Umbilical cord (tissue), 2 donors: ENCODE measurements around the gene DAAM2. TPM values are rescaled to one million over a fixed set of nuclear protein-coding genes. Genes with fewer than 3 reads are reported as not detected.

Experiments used
- DNase-seq: peaks from one replicate; pipeline ENCODE4 v3.0.0-alpha.2; 2015; ENCODE audit warnings: low spot score
- total RNA-seq: library from RNA; depleted of rRNA; stranded (reverse); fragments of >200 nt; gene quantifications from one replicate; pipeline ENCODE4 v1.2.3, GENCODE V29; 2014; ENCODE audit warnings: low replicate concordance; ENCODE audit not compliant: insufficient read depth

The DAAM2 gene
- total RNA-seq, 1 donor from 2014 or later = 51.3 TPM

GRCh38 chr6:39787322-39787721 is 4.9 kb upstream of the DAAM2 start:
- DNase-seq = no peak

DNA sequence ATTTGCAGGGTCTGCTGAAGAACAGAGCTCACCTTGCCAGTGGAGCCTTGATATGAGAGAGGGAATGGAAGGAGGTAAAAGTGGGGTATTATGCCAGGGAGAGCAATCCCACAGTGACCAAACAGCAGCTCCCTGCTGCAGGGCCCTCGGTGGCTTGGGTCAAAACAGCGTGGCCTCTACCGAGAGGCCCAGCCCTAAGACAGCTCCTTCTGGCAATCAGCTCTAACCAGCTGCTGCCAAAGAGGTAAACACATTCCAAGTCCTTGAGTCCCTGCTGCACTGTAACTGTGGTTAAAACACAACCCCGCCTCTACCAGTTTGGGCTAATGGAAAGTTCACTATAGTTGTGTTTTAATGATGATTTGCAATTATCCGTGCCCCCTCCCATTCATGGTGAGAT is 1.4 kb upstream of the DAAM2 start:
- no peak for DNase-seq

GRCh38 chr6:39791311-39791710 is 865 bp upstream of the DAAM2 start:
- no peak for DNase-seq

- DNase-seq = no peak
These were observed 619 bp downstream of the DAAM2 start for GRCh38 chr6:39792540-39793450.

DNA sequence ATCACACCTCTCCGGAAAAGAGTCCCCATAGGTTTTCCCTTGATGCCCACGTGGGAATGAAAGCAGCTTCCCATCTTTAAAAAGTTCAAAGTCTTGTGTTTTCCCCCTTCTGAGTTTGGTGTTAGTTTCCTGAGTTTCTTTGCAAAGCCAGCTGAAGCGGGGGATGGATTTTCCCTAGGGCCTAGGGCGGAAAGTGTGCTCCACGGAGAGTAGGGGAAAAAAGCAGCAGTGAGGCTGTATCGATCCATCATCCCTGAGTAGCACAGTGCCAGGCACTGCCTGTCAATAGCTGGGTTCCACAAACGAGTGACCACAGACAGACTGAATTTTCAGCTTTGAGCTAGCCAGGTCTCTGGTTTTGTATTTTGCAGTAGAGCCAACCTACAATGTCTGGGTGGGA is 1.3 kb downstream of the DAAM2 start:
- no peak for DNase-seq

DNA sequence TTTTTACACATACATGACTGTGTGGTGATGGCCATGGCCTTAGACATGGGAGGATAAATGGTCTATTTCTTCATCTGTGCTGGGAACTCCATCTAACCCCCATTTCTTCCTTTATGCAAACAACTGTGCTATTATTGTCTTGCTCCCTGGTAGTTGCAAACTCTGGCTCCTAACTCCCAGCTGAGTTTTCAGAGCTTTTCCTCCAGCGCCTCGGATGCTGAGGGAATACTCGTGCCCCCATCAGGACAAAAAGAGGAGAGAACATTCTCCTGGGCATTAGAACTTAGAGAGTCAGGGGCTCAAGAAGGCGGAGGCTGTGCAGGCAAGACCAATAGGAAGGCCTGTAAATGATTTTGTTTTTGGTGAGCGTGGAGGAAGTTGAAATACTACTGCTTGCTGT is 2.1 kb downstream of the DAAM2 start:
- no peak for DNase-seq

GRCh38 chr6:39797751-39798150 is 5.6 kb downstream of the DAAM2 start:
- DNase-seq = no peak

GRCh38 chr6:39800034-39801032 is 8.2 kb downstream of the DAAM2 start:
- DNase-seq = no peak

GRCh38 chr6:39801456-39802251 is 9.5 kb downstream of the DAAM2 start:
- no peak for DNase-seq

DNA sequence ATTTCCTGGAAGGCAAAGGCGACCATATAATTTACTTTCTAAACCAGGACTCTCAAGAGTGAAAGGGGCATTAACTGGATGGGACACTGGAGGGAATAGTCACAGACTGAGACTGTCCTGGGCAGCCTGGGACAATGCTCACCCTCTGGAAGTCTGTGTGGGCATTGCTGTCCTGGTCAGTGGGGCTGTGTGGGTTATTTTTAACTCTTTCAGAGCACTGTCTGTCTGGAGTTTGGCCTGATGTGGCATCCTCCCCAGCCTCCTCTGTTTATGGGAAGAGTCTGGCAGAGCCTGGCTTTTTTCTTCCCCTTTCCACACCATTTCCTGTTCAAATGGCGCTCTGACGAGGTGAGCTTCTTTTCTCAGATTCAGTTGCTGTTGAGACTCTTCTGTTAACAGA is 11.7 kb downstream of the DAAM2 start:
- no peak for DNase-seq

GRCh38 chr6:39804466-39805065 is 12.4 kb downstream of the DAAM2 start:
- DNase-seq = no peak

DNA sequence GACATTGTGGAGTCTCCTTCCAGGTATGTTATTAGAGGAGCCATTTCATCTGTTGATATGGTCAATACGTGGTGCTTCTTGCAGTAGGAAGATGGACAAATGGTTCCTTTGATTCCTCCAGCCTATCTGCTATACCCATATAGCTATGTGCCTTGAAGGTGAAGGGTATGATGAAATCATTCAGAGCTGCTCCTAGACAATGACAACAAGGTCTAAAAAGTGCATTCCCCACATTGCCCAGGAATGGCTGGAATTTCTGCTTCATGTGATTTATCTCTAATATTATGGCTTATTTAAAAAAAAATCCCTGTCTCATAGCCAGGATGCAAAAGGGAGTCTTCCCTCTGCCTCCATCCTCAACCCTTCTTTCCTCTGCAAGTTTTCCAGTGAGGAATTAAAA is 14.1 kb downstream of the DAAM2 start:
- DNase-seq = no peak

DNA sequence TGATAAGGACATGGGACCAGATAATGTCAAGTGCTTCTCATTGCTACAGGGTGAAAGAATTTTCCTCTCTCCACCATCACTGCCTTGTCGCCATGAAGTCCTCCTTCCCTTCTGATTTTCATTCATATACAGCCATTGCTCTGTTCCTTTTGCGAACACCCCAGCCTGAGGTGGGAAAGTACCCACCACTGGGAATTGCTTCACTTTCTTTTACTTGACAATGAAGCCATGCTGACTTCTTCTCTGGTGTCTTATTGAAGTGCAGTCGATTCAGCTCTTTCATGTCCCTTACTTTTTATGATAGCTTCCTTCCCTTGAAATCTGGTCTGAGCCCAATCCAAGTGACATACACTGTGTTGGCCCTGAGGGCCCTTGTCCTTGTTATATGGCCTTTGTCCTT is 16.2 kb downstream of the DAAM2 start:
- DNase-seq = no peak

DNA sequence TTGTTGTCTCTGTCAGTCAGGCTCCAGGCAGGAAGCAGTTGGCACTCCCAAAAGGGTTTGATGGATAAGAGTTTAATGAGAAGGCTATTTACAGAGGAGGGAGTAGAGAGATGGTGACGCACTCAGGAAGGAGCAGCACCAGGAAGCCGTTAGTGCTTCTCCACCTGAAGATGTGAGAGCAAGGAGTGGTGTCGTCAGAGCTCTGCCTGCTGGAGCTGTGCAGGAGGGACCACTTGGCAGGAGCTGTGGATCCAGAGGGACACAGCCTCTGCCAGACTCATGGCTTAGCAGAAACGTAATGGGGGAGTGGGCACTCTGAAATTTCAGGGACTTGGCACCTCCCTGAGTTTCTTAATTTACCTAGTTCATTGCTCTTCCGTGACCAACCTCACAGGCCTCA is 16.8 kb downstream of the DAAM2 start:
- no peak for DNase-seq

DNA sequence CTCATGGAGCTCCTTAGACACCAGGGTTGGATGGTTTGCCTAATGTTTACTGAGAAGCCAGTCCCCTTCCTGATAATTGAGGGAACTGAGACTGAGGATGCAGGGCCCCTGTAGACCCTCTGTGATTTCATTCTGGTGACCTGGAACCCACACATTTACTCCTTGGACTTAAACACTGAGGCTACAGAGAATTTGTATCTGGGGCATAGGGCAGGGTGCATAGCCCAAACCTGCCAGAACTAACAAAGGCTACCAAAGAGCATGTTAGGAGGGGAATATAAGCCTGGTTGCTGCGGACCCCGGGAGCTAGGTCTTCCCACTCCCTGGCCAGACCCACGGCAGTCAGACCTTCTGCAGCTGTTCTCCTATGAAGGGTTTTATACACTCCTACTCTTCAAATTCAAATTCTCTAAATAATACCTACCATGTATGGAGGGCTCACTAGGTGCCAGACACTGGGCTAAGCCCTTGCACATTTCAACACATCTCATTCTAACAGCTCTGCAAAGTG is 19.7 kb downstream of the DAAM2 start:
- DNase-seq = no peak

DNA sequence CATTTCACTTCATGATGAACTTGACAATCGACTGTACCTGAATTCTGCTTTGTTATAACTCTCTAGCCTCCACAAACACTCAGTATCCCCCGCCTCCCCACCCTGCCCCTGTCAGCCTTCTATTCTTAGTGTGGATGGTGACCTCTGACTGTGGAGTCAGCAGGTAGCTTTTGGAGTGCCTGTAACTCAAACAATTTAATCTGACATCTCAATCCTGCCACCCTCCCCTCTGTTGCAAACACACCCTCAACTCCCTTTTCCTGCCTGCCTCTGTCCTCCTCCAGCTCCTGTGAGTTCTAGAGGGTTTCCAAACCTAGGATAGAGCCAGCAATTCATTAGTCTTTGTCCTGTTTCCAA is 20.3 kb downstream of the DAAM2 start:
- DNase-seq = no peak

DNA sequence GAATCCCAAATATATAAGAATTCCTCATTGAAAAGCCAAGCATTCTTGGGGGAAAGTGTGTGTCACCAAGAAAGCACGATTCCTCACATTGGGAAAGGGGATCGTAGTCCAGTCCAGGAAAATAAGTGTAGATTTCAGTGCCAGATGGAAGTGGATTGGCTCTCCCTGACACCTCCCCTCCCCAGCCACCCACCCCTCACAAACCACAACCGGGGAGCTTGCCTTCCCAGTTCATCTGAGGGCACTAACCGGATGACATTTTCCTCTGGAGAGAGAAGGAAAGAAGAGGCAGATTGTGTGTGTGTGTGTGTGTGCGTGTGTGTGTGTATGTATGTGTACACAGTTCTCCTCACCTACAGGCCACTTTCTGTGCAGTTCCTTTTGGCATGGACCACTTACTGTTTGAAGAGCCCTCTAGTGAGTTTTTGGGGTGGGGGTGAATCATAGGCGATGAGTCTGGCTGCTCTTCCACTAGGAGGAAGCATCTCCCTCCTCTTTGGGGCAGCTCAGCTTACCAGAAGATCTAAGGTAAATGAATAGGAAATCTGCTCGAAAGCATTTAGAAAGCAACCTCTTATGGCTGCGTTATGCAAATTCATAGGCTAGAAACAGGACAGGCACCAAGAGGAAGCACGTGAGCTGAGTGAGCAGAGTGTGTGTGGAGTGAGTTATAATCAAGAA is 20.8 kb downstream of the DAAM2 start:
- DNase-seq = peak; percentile 30

DNA sequence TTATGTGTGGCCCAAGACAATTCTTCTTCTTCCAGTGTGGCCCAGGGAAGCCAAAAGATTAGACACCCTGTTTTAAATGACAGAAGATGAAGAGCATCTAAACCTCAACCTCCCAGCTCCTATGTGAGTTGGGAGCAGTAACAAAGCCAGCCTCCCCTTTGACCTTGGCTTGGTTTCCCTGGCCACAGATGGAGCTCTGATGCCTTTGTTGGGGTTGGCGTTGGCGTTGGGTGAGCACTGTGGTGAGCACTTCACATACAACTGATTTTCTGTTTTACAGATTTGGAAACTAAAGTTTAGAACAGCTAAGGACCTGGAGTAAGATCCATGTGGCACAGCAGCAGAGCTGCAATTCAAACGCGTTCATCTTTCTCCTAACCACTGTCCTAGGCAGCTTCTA is 22.1 kb downstream of the DAAM2 start:
- no peak for DNase-seq

- DNase-seq = no peak
These were observed 23.2 kb downstream of the DAAM2 start for GRCh38 chr6:39815356-39815755.

GRCh38 chr6:39816747-39817146 is 24.6 kb downstream of the DAAM2 start:
- no peak for DNase-seq
